HTR-8/SVneo (cell line): ENCODE data around the gene NADK.
A peak's percentile ranks its signal among the peaks of the same experiment; 100 is the strongest.
"Not testable (repeated sequence)": the region's sequence is repeated elsewhere in the genome, so short reads cannot be mapped to it uniquely, and the experiment has no call there.

ENCODE experiments used
- DNase-seq: peaks from one replicate; pipeline ENCODE4 v3.0.0; 2011; ENCODE audit warnings: low spot score, mixed read lengths; ENCODE audit not compliant: insufficient read length
- FAIRE-seq: peaks from 2 replicates; lab custom pipeline; 2011; peaks lifted over from hg19 to GRCh38; lab: Jason Lieb, UNC

Gene NADK

GRCh38 chr1:1724035-1724864, 54.0 kb downstream of the NADK start, which contains the start of gene CDK11A:
CDK11A (minus strand) TSS chr1:1724357; CDS start chr1:1722818, 1,539 bp downstream.
- peak; percentile 49 for FAIRE-seq
- peak; percentile 89 for DNase-seq

DNA sequence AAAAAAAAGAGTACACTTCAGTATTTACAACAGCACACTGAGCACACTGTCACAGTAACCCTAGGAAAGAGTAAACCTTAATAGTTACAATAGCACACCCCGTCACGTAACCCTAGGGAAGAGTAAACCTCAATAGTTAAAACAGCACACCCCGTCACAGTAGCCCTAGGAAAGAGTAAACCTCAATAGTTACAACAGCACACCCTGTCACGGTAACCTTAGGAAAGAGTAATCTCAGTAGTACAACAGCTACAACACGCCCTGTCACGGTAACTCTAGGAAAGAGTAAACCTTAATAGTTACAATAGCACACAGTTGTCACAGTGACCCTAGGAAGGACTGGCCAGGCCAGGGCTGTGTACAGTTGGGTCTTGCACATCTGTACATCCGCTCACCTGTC, 57.1 kb downstream of the NADK start:
- DNase-seq, result no peak
- FAIRE-seq, result no peak

DNA sequence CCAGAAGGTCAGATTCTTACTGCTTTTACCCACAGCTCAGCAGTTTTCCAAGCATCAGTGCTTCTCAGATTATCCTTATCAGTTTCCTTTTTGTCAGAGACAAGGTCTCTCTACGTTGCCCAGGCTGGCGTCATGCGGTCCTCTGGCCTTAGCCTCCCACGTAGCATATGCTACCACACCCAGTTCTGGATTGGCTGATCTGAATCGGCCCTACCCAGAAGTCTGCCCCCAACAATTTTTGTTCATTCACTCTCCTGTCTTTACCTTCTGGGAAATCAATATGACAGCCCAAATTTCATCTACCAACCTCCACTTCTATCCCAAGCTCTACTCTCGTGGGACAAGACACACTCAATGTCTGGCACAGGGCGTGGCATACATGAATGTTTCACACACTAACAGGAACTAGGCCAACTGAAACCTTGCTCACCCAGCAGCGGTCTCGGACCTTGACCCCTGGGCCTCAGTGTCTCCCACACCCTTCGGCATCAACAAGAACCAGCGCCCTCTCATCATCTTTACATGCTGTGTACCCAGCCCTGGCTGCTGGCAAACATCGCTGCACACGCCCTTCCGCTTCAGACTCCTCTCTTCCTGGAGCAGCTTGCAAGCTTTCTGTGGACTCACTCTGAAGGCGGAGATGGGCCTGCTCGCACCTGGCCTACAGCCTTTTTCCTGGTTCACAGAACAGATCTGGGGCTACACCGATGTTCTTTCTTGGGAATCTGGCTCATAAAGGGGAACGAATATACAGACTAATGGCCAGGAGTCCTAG, 63.0 kb downstream of the NADK start:
- not testable (repeated sequence) for FAIRE-seq, DNase-seq

GRCh38 chr1:1707897-1708296, 70.4 kb downstream of the NADK start:
- not testable (repeated sequence) for DNase-seq, FAIRE-seq

- not testable (repeated sequence) for FAIRE-seq
These were observed 71.0 kb downstream of the NADK start for GRCh38 chr1:1707241-1707640.

DNA sequence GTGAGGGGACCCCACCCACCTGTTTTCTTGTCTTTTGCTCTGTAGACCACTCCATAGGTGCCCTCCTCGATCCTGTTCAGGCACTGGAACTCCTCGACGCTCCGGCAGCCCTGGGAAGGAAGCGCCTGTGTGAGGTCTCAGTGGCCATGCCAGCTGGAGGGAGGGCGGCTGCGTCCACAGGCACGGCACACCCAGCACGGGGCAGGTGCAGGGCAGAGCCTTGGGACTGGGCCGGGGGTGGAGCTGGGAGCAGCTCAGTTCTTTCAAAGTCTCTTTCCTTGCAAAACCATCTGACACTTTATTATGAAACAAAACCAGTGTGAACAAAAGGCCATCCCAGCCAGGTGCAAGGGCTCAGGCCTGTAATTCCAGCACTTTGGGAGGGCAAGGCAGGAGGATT, 72.6 kb downstream of the NADK start:
- not testable (repeated sequence) for FAIRE-seq

More at GRCh38 chr1:1707241-1707640, 71.0 kb downstream of the NADK start:
- not testable (repeated sequence) for DNase-seq

GRCh38 chr1:1704284-1704957, 73.8 kb downstream of the NADK start:
- DNase-seq, FAIRE-seq: not testable (repeated sequence)

More for the DNA sequence above, 72.6 kb downstream of the NADK start:
- DNase-seq, result not testable (repeated sequence)

DNA sequence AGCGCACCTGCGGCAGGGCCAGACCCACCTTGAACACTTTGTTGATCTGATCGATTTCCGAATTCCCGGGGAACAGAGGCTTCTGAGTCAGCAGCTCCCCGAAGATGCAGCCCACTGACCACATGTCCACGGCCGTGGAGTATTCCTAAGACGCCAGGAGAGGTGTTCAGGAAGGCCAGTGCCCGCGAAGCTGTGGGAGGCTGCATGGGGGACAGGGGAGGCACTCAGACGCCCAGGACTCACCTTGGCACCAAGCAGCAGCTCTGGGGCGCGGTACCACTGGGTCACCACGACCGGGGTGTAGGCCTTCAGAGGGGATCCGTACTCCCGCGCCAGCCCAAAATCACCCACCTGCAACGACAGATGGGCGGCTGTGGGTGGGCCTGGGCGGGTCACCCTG, 74.5 kb downstream of the NADK start:
- FAIRE-seq, result no peak

DNA sequence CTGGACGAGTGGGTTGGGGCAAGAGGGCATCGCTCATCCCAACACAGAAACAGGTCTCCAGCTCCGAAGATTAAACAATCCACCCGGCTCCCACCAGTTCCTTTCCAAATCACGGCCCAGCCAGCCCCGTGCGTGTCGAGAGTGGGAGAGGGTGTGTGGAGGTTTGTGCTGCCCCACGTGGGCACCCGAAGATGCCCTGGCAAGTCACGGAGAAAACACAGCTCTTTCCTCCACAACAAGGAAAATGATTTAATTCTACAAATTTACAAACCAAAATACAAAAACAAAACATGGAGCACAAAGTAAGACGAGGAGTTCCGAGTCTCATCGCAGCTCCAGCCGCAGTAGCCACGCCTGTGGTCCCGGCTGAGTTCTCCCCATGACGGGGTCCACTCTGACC, 75.8 kb downstream of the NADK start:
- not testable (repeated sequence) for DNase-seq, FAIRE-seq

More for the DNA sequence above, 74.5 kb downstream of the NADK start:
- DNase-seq, result no peak
